GM04503 (cell line): ENCODE data around the gene HPDL.
A peak's percentile ranks its signal among the peaks of the same experiment; 100 is the strongest.

Experiments
- DNase-seq: peaks from one replicate; pipeline ENCODE4 v3.0.0-alpha.2; 2012; ENCODE audit warnings: low read depth

Gene HPDL

GRCh38 chr1:45322486-45323040, 4.1 kb upstream of the HPDL start:
- no peak for DNase-seq

GRCh38 chr1:45325851-45326506, 716 bp upstream of the HPDL start:
- DNase-seq = no peak

DNA sequence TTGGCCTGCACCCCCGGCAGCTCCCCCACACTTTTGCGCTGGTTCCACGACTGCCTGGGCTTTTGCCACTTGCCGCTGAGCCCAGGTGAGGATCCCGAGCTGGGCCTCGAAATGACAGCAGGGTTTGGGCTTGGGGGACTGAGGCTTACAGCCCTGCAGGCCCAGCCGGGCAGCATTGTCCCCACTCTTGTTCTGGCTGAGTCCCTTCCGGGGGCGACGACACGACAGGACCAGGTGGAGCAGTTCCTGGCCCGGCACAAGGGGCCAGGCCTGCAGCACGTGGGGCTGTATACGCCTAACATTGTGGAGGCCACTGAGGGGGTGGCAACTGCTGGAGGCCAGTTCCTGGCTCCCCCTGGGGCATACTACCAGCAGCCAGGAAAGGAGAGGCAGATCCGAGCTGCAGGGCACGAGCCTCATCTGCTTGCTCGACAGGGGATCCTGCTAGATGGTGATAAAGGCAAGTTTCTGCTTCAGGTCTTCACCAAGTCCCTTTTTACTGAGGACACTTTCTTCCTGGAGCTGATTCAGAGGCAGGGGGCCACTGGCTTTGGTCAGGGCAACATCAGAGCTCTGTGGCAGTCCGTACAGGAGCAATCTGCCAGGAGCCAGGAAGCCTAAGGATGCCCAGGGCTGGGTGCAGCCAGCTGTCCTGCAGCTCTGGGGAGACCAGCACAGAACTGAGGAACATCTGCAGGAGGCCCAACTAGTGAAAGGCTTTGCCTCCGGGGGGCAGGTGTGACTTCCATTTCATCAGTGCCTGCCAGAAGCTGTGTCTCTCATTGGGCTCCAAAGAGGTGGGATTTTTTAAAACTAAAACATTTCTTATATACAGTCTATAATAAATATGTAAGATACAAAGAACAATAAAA, 1.2 kb downstream of the HPDL start:
- DNase-seq = no peak

- no peak for DNase-seq
Observed at GRCh38 chr1:45328680-45329079, 2.0 kb downstream of the HPDL start.

- no peak for DNase-seq
Observed at GRCh38 chr1:45329445-45329844, 2.8 kb downstream of the HPDL start.

DNA sequence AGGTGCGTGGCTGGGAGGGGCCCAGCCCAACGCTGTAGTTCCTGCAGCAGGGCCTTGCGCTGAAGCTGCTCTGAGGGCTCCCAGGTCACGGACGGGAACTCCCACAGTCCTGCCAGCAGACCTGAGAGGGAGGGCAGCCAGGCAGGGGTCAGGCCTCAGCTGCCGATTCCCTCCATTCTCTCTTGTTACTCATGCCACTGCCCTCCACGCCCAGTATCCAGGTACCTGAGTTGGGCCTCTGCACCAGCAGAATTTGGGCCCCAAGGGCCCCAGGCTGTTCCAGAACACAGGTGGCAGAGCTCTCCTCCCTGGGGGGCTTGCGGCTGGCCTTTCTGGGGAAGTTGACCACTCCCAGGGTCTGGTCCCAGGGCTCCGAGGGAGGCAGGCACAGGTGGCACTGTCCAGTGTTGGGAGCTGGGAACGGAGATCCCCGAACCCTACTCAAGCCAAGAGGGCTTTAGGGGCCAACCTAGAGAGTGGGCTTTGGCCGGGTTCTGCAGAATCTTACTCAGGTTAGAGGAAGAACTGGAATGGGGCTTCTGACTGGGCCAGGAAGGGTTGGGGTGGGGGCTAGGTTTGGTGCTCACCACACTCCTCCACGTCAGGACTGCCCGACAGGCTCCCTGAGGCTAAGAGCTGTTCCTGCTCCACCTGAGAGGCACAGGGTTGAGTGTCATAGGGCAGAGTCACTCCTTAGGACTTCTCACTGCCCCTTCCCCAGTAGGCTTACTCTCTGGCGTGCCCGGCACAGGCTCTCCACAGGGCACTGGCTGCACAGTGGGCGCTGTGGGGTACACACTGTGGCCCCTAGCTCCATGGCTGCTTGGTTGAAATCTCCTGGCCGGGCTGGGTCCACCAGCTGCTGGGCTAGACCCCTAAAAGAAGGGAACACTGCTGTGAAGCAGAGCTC, 5.0 kb downstream of the HPDL start:
- no peak for DNase-seq

GRCh38 chr1:45332346-45332720, 5.6 kb downstream of the HPDL start:
- DNase-seq = no peak

DNA sequence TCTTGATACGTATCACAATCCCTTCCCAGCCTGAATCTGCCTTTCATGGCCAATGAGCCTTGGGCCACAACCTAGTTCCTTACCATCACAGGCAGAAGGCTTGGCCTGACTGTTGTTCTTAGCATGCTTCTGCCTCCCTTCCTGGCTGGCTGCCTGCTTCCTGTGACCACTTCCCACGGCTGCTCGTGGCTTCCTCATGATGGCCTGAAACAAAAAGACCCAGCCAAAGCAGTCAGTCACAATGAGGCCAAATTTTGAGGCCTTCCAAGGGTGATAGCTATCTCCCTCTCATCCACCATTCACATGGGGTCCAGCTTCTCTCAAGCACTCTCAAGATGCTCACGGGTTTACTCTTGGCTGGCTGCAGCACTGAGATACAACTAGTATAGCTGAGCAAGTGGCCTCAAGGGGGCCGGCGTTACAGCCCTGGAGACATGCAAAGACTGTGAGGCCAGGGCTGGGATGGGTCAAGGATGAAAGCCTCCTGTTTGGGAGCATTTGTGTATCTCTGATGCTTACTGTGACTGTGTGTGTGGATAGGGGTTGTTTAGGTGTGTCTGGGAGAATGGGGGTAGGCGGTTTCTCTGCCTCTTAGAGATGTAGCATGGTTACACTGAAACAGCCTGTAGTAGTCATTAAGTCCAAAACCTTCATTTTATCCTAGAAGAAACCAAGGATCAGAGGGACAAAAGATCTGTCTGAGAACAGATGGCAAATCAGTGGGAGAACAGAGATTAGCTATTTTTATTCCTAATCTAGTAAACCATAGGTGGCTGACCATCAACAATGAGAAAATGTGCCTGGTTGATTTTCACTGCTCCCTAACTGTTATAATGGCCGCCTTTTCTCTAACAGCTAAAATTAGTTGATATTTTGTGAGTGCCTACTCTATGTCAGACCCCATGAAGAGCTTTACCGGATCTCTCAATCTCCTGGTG, 7.9 kb downstream of the HPDL start:
- DNase-seq = no peak

DNA sequence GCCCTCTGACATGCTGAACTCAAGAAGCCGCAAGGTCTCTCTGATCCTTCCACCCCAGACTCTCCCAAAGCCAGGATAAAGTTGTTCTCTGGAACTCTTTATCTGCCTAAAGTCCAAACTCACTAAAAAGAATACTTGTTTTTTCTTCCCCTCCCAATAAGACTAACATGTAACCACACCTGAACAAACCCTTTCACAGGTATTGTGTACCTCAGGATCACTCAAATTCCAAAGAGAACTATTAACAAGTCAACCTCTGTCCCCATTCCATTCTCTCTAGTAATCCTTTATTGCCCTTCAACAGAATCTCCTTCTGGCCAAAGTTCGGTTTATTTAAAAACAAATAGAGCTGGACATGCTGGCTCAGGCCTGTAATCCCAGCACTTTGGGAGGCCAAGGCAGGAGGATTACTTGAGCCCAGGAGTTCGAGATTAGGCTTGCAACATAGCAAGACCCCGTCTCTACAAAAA, 9.2 kb downstream of the HPDL start:
- no peak for DNase-seq

DNA sequence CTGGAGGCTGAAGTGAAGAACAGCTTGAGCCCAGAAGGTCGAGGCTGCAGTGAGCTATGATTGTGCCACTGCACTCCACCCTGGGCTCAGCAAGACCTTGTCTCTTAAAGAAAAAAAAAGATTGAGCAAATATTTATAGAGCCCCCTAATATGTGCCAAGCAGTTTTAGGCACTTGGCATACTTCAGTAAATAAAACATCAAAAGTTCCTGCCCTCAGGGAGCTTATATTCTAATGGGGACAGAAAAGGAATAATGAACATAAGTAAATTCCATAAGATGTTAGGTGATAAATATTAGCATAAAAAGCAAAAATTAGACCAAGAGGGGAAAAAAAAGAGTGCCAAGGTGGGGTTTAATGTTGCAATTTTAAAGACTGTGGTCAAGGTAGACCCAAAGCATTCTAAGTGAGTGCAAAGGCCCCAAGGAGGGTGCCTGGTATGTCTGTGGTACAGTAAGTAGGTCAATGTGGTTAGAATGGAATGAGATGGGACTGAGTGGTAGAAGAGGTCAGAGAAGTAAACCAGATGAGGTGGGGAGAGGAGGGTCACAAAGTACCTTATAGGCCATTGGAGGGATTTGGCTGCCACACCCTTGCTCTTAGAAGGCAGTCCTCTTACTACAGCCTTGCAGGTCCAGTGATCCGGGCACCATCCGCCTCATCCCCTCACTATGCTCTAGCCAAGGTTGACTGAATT, 11.1 kb downstream of the HPDL start:
- DNase-seq = no peak

GRCh38 chr1:45339789-45340558, 13.3 kb downstream of the HPDL start, which contains the start of the genes MUTYH and TOE1:
Gene MUTYH (minus strand): TSS chr1:45340440. CDS start chr1:45334505, 5,935 bp downstream.
Gene TOE1 (plus strand): TSS chr1:45340170. CDS start chr1:45340253, 83 bp downstream.
- DNase-seq = peak; percentile 51

GRCh38 chr1:45340816-45341466, 14.2 kb downstream of the HPDL start:
- DNase-seq = no peak

GRCh38 chr1:45344499-45344898, 17.8 kb downstream of the HPDL start:
- DNase-seq = no peak

DNA sequence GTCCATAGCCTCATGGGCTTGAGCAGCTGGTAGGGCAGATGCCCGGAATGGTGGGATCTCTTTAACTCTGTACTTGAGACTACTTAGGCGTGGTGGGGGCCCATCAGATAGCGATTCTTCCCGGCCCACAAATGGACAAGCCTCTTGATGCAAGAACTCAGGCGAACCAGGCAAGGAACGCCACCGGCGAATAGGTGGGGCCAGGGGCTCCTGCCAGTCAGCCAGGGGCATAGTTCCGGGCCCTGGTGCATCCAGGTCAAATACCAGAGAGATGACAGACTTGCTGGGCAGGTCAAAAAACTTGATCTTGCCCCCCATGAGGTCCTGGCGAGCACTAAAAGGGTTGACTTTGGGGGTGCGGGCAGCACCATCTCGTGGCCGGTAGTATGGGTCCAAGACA, 18.3 kb downstream of the HPDL start:
- no peak for DNase-seq

DNA sequence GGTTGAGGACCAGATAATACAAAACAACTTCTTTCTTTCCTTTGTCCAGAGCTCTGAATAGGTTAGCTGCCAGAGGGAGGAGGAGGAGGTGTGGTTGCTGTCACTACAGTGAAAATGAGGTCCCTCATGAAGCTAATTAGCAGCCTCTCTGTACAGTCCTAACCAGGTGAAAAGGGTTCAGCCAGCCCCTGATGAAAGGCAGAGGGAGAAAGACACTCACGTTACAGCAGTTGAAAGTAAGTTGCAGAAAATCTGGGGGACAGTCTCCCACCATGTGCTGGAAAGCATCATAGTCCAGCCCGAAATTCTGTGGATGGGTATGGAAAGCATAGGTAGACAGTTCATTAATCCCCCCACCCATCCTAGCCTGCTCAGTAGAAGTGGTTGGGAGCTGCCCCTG, 19.8 kb downstream of the HPDL start:
- no peak for DNase-seq

GRCh38 chr1:45348020-45348419, 21.3 kb downstream of the HPDL start:
- no peak for DNase-seq

DNA sequence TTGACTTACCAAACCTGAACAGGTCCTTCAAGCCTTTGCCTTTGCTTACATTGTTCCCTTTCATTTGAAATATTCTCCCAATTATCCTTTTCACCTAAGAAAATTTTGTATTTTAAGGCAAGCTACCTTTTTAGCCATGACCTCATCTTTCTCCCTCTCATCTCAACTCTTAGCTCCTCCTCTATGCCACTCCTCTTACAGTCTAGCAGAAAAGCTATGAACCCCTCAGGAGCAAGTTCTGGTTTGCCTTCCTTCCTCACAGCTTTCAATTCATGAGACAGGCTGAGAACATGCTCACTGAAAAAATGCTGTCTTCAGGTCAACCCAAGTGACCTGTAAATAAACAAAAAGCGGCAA, 21.9 kb downstream of the HPDL start:
- no peak for DNase-seq

DNA sequence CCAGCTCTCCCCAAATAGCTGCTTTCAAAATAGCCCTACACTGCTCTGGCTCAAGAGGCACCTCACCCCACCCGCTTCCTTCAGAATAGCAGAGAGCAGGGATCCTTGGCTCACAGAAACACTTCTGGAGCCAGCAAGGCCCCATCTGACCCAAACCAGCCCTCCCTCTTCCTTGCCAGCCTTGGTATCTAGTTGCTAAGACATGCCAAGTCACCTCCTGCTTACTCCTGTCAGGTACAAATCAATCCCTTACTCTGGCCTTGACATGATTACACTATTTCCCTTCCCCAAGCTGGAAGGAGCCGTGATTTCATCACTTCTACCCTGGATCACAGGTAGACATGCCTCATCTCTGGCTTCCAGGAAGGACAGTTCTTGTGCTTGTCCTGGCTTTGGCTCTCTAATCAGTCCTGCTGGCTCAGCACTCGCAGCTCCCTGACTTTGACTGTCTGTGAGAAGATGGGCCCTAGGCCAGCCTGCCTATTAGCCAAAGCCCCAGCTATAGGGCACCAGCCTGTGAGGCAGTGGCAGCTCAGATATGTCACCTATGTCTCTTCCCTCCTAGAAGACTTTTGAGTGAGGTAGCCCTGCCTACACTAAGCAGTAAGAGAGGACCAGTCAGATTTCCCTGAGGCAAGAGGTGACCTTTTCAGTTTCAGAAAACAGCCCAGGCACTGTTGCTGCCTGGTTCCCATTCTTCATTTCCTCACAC, 22.4 kb downstream of the HPDL start:
- no peak for DNase-seq
